GM12874 (cell line): ENCODE measurements around the gene SERPINB11.

Experiments used
- CTCF ChIP-seq: IDR thresholded peaks from 2 replicates; pipeline ENCODE4 v1.5.1; 2011; ENCODE audit warnings: low read depth, mild to moderate bottlenecking, control low read depth, low read length, moderate library complexity; ENCODE audit not compliant: insufficient read depth

Gene SERPINB11

GRCh38 chr18:63736876-63737275 lies 34.1 kb downstream of the SERPINB11 start:
- TF ChIP-seq CTCF, result no peak

- TF ChIP-seq CTCF, result no peak
Measured at GRCh38 chr18:63741769-63742168, 39.0 kb downstream of the SERPINB11 start.

GRCh38 chr18:63747006-63747405 lies 44.2 kb downstream of the SERPINB11 start:
- no peak for TF ChIP-seq CTCF

- TF ChIP-seq CTCF, result no peak
Measured at GRCh38 chr18:63749489-63749888, 46.7 kb downstream of the SERPINB11 start.

GRCh38 chr18:63752636-63753035 lies 49.9 kb downstream of the SERPINB11 start:
- no peak for TF ChIP-seq CTCF

- no peak for TF ChIP-seq CTCF
Measured at GRCh38 chr18:63753676-63754075, 50.9 kb downstream of the SERPINB11 start.

GRCh38 chr18:63757541-63757940 lies 54.8 kb downstream of the SERPINB11 start:
- no peak for TF ChIP-seq CTCF

GRCh38 chr18:63758615-63759240 lies 56.0 kb downstream of the SERPINB11 start:
- no peak for TF ChIP-seq CTCF
